ACC112 (cell line): Measurements from ENCODE around the gene ATP6V1G2.
"Not testable (repeated sequence)": the region's sequence is repeated elsewhere in the genome, so short reads cannot be mapped to it uniquely, and the experiment has no call there.

Experiments used
- H2AFZ ChIP-seq: fragments of 200-600 bp; sonication (generic); one replicate; pipeline ENCODE4 v1.6.0; 2017; ENCODE audit warnings: antibody characterized with exemption, low read length; ENCODE audit not compliant: unreplicated experiment
- H3K27ac ChIP-seq: fragments of 200-600 bp; sonication (generic); 2 replicates; pipeline ENCODE4 v1.5.1; 2014; ENCODE audit warnings: low read depth, mild to moderate bottlenecking, antibody characterized with exemption, low read length, moderate library complexity
- H3K27me3 ChIP-seq: fragments of 200-600 bp; sonication (generic); 2 replicates; pipeline ENCODE4 v1.6.1; 2014; ENCODE audit warnings: mild to moderate bottlenecking, antibody characterized with exemption, low read length, moderate library complexity, mixed read lengths; ENCODE audit not compliant: insufficient read depth
- H3K36me3 ChIP-seq: fragments of 200-600 bp; sonication (generic); 2 replicates; pipeline ENCODE4 v1.6.1; 2016; ENCODE audit warnings: mild to moderate bottlenecking, antibody characterized with exemption, low read length, moderate library complexity, mixed read lengths; ENCODE audit not compliant: insufficient read depth
- H3K4me1 ChIP-seq: fragments of 200-600 bp; sonication (generic); one replicate; pipeline ENCODE4 v1.6.1; 2016; ENCODE audit warnings: low read length, mixed read lengths; ENCODE audit not compliant: insufficient read depth, unreplicated experiment, control insufficient read depth
- H3K4me3 ChIP-seq: fragments of 200-600 bp; sonication (generic); 2 replicates; pipeline ENCODE4 v1.5.1; 2014; ENCODE audit warnings: mild to moderate bottlenecking, low read depth, low read length
- H3K79me2 ChIP-seq: fragments of 200-600 bp; sonication (generic); one replicate; pipeline ENCODE4 v1.6.0; 2016; ENCODE audit warnings: low read length; ENCODE audit not compliant: control insufficient read depth, unreplicated experiment, insufficient read depth

ATP6V1G2 gene

DNA sequence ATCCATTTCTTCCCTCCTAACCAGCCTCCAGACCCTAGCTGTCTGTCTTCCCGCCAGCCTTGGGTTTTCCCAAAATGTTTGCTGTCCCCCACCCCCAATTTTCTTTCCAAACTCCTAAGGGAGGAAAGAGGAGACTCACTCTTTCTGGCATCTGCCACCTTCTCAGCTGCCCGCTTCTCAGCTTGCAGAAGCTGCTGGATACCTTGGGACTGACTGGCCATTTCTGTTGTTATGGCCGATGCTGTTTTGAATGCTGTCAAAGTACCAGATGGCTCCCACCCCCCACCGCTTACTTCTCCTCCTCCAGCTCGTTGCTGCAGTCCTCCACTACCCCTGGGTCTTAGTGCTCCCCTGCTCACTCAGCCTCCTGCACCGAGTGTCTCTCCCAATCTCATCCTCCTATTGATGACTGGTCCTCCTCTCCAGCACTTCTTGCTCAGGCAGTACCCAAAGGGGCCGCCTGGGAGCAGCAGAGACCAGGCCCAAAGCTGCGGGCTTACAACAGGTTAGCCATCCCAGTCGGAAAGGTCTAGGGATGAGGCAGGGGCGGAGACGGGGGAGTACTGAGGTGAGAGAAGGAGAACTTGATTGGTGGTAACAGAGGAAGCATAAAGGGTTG, at the start of gene ATP6V1G2:
TSS of gene ATP6V1G2 (minus strand) at position 270 of the 619 bp plus-strand sequence. CDS start at position 221, 49 bp downstream.
- Histone ChIP-seq H3K36me3 (no peaks in the 10 kb centered on the region), H3K27me3 (no peaks in the 10 kb centered on the region), H3K4me3 (peak within 1 kb of the TSS; percentile 76), H2AFZ (peak within 1 kb of the TSS; percentile 88), H3K79me2 (peaks cover 27% of the 10 kb centered on the region), H3K27ac (peak within 1 kb of the TSS; percentile 65; the same call in 1 of the 2 replicates), H3K4me1 (peaks cover 24% of the 10 kb centered on the region)

DNA sequence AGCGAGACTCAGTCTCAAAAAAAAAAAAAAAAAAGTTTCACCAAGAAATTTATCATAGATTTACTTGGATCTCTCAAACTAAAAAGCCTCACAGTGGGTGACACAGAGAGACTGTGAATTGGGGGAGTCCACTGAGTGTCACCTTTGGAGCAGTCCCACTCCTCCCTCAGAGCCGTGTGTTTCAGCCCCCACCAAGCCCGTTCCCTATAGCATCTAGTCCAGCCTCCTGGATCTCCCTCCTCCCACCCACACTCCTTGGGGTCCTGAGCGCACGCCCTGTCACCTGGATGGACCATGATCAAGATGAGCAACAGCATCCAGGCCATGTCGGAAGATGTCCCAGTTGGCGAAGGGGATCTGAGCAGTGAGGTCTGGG, 46.0 kb upstream of the ATP6V1G2 start:
- H3K36me3 ChIP-seq = no peaks in the 10 kb centered on the region
- H3K27me3 ChIP-seq = no peaks in the 10 kb centered on the region
- no peak overlapping the region for H3K27ac ChIP-seq
- no peaks in the 10 kb centered on the region for H3K4me1 ChIP-seq
- H3K79me2 ChIP-seq = no peaks in the 10 kb centered on the region
- no peak overlapping the region for H2AFZ ChIP-seq
- H3K4me3 ChIP-seq = no peak overlapping the region

DNA sequence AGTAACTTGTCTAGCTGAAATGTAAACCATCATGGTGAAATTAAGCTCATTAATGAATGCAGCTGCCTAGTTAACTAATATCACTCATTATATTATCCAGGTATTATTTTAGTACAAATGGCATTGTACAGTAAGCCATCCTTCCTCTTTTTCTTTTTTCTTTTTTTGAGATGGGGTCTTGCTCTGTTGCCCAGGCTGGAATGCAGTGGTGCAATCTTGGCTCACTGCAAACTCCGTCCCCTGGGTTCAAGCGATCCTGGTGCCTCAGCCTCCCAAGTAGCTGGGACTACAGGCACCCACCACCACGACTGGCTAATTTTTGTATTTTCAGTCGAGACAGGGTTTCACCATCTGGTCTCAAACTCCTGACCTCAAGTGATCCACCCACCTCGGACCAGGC, 44.3 kb upstream of the ATP6V1G2 start:
- not testable (repeated sequence) for H3K27me3 ChIP-seq, H2AFZ ChIP-seq, H3K79me2 ChIP-seq, H3K36me3 ChIP-seq, H3K27ac ChIP-seq, H3K4me1 ChIP-seq, H3K4me3 ChIP-seq

DNA sequence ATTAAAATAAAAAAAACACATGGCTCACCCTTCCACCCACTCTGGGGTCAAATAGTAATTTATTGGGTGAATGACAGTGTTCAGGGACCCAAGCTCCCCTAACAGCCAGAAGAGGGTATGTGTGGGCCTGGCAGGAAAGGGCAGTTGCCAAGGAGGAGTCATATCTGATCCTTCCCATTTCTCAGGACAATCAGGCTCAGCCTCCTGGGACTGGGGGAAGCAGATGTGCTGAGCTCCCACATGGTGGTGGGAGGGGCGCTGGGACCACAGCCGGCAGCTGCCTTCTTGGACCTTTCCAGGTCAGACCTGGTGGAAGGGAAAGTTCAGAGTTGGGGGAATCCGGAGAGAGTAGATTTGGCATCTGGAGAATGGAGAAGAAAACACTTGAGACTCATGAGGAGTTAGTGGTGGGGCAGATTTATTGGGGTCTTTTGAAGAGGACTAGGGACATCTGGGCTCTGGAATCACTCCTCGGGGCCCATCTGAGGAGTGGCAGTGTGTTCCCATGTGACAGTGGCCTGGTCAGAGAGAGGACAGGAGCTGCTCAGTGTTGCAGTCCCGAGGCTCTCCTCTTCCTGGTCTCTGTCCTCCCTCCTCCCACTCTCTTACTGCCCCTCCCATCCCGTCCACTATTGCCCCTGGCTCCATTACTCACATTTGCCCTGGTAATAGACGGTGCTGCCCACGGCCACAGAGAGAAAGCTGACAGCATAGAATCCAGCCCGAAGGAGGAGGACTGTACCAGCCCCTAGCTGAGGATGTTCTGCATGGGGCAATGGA, 42.7 kb upstream of the ATP6V1G2 start:
- Histone ChIP-seq H3K27me3 (no peaks in the 10 kb centered on the region), H3K79me2 (no peaks in the 10 kb centered on the region), H3K27ac (no peak overlapping the region), H3K4me3 (no peak overlapping the region), H3K36me3 (no peaks in the 10 kb centered on the region), H3K4me1 (no peaks in the 10 kb centered on the region), H2AFZ (no peak overlapping the region)

DNA sequence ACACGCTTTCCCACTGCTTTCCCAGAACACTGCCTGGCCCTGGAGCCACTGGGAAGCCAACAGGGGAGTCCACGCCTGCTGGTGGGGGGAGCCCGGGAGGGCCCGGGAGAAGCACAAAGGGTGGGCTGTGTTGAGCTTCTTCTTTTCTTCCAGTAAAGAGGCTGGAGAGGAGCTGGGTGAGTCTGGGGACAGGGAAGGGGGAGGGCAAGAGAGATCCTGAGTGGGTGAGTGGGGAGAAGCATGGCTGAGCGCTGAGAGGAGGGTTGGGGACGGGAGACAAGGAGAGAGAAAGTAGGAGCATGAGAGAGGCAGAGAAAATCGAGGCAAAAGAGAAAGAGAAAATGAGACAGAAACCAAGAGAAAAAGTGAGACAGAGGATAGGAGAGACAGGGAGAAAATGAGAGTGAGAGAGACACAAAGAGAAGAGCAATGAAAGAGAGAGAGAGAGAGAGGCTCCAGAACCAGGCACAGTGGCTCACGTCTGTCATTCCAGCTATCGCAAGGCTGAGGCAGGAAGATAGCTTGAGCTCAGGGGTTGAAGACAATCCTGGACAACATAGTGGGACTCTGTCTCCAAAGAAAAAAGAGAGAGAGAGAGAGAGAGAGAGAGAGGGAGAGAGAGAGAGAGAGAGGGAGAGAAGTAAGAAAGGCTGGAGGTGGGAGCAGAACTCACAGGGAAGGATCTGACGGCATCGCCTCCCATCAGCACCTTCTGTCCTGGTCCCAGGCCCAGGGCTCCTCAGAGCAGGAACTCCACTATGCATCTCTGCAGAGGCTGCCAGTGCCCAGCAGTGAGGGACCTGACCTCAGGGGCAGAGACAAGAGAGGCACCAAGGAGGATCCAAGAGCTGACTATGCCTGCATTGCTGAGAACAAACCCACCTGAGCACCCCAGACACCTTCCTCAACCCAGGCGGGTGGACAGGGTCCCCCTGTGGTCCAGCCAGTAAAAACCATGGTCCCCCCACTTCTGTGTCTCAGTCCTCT, 41.7 kb upstream of the ATP6V1G2 start:
- H3K4me1 ChIP-seq = no peaks in the 10 kb centered on the region
- no peak overlapping the region for H3K27ac ChIP-seq
- no peaks in the 10 kb centered on the region for H3K27me3 ChIP-seq
- H3K79me2 ChIP-seq = no peaks in the 10 kb centered on the region
- no peaks in the 10 kb centered on the region for H3K36me3 ChIP-seq
- no peak overlapping the region for H2AFZ ChIP-seq
- H3K4me3 ChIP-seq = no peak overlapping the region

DNA sequence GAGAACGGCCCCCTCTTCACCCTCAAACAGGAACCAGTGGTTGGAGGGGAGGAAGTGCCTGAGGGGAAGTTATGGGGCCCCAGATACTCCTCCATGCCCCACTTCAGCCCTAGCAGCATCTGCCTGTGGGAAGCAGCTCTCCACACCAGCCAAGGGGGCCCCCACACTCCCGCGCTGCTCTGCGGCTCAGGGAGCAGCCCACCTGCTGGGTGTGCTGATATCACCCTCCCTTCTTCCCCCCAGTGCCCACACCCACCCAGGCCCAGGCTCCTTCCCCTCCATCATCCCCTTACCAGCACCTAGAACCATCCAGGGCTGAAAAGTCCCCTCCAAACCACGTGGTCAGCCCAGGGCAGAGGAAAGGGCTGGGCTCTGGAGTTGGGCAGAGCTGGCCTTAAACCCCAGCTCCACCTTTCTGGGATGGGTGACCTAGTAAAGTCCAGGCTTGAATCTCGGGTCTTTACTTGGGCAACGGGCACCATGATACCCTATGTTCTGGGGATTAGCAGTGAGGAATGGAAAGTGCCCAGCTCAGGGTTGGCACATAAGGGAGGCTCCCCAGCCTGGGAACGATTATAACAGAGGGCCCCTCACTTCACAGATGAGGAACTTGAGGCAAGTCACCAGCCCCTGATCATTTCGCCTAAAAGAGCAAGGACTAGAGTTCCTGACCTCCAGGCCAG, 40.3 kb upstream of the ATP6V1G2 start:
- Histone ChIP-seq H2AFZ (no peak overlapping the region), H3K79me2 (no peaks in the 10 kb centered on the region), H3K27ac (no peak overlapping the region), H3K27me3 (no peaks in the 10 kb centered on the region), H3K4me1 (peaks cover 2% of the 10 kb centered on the region), H3K36me3 (no peaks in the 10 kb centered on the region), H3K4me3 (no peak overlapping the region)

DNA sequence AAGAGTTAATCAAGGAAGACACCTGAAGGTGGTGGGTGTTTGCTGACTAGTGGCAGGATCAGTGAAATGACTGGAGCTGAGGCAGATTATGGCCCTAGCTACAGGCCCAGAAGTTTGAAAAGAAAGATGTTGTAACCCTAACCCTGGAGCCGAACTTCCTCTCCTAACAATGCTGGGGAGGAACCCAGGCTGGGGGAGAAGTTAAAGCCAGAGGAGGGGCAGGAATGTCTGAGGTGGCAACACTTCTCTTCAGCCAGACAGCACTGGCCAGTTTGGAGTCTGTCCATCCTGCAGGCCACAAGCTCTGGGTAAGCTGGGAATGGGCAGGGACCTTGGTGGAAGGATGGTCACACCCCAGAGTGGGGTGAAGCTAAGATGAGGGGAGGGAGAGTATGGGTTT, 39.6 kb upstream of the ATP6V1G2 start, which contains the start of gene LST1:
TSS of gene LST1 (plus strand) at position 270 of the 400 bp plus-strand sequence. CDS start 1,023 bp downstream, outside the sequence.
- Histone ChIP-seq H3K4me1 (peaks cover 5% of the 10 kb centered on the region), H3K79me2 (peaks cover 4% of the 10 kb centered on the region), H3K27me3 (no peaks in the 10 kb centered on the region), H3K36me3 (no peaks in the 10 kb centered on the region), H3K4me3 (no peak within 1 kb of the TSS), H3K27ac (no peak within 1 kb of the TSS), H2AFZ (no peak within 1 kb of the TSS)

DNA sequence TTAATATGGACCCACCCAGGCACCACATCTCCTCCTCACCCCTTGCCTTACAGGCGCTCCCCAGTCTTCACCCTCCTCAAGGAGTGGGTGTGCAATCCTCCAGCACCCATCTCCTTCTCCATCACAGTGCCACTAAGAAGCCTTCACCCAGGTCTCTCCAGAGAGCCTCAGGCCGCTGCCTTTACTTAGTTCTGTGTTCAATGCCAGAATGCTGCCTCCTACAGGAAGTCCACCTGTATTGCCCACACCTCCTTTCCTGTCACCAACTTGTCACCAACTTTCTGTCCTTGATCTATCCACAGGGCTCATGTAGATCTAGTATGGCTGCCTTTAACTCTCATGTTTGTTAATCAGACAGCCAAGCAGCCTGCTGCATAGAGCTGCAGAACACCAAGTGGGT, 39.1 kb upstream of the ATP6V1G2 start:
- Histone ChIP-seq H3K27me3 (no peaks in the 10 kb centered on the region), H3K4me1 (peaks cover 5% of the 10 kb centered on the region)

DNA sequence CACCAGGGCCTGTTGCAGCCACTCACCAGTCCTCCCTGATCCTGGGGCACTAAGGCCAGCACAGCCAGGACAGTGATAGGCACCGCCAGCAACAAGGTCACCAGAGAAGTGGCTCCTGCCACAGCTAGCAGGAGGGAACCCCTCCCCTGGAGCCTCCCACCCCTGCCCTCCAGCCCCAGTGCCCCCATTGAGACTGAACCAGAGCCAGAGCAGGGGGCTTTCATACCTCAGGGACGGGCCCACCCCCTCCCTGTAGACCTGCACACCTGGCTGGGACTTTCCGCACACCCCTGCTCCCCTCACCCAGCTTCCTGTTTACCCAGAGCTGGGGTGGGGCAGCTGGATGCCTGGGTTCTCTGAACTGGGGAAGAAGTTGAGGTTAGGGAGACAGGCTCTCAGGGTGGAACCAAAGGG, 35.8 kb upstream of the ATP6V1G2 start, which contains the start of gene LTB:
TSS of gene LTB (minus strand) at position 195 of the 414 bp plus-strand sequence. CDS start at position 188, 7 bp downstream.
- peak within 1 kb of the TSS; percentile 97 for H2AFZ ChIP-seq

More for the DNA sequence above, 39.1 kb upstream of the ATP6V1G2 start:
- H3K4me3 ChIP-seq = no peak overlapping the region
- H2AFZ ChIP-seq = no peak overlapping the region
- H3K79me2 ChIP-seq = peaks cover 4% of the 10 kb centered on the region
- no peaks in the 10 kb centered on the region for H3K36me3 ChIP-seq
- no peak overlapping the region for H3K27ac ChIP-seq

More for the DNA sequence above, 35.8 kb upstream of the ATP6V1G2 start, which contains the start of gene LTB:
- no peaks in the 10 kb centered on the region for H3K27me3 ChIP-seq
- peaks cover 4% of the 10 kb centered on the region for H3K79me2 ChIP-seq
- no peak within 1 kb of the TSS for H3K27ac ChIP-seq
- peaks cover 5% of the 10 kb centered on the region for H3K4me1 ChIP-seq
- peak within 1 kb of the TSS; percentile 98 for H3K4me3 ChIP-seq
- H3K36me3 ChIP-seq = no peaks in the 10 kb centered on the region
